GM19438 (cell line): ENCODE data around the gene FAM120A.

Source experiments
- ATAC-seq: cut with Tn5 transposase; IDR thresholded peaks from one replicate; pipeline ENCODE4 v1.9.1; 2021; ENCODE audit warnings: low read depth; ENCODE audit not compliant: unreplicated experiment

Gene FAM120A

DNA sequence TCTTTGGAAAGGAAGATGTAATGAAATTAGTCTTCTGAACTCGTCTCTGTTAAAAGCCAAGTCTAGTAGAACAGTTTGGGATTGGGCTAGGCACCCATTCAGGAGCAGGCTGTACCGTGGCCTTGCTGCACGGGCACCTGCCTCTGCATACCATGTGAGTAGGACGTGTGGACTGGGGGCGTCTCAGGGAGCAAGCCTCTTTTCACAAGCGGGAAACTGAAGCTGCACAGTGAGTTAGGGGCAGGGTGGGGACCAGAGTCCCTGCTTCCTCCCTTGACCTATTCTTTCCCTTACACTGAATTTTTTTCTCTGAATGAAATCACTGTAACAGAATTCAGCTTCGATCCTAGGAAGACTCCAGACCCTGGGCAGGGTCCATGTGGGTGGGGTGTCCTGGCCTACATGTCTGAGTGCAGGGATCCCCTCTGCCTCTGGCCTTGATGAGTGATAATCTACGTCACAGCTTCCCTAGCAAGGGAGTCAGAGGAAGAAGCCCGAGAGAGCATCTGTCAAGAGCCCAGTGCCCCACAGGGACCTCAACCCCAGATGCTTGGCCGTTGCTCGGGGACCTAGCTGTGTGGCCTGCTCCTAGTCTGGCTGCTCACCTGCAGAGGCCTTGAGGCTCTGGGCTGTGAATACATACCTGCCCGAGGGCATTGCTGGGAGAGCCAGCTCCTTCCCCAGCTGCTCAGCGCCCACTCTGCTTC, 140.0 kb downstream of the FAM120A start:
- ATAC-seq, result no peak

DNA sequence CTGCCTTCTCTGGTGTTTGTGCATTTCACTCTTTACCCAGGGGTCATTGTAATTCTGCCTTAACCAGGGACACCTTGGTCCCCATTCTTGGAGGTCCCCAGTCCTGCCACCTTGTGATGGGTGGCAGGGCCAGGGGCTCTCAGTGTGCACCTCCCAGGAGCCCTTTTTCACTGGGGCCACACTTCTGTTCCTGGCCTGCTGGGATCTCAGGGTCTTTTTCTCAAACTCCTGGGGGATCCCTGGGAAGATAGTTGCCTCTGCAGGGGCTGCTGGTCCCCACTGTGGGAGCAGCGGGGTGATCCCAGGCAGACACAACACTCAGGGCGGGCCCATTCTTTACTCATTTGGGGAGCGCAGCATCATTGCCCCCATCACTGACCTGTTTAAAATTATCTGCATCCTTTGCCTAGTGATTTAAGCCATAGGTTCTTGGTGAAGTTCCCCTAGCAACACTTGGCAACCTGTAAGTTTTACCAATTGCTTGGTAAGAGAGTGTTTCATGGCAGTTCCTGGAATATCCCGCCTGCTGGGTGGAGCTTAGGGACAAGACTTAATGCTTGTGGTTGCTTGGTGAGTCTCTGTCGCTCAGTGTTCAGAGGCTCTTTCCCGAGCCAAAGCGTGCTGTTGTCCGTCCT, 140.6 kb downstream of the FAM120A start:
- no peak for ATAC-seq

DNA sequence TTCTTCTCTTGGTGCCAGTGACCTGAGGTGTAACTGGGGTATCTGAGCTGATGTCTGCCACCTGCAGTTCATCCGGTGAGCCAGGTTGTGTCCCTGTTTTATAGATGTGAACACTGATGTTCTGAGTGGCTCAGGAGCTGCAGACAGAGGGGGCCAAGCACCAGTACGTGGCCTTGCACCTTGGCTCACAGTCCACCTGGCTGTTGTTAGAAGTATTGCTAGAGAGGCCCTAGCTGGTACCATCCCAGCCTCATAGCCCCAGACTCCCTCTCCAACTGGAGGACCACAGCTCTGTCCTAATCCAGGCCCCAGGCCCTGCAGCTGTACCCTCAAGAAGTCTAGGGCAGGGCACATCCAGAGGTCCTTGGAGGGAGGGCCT, 141.1 kb downstream of the FAM120A start:
- no peak for ATAC-seq

DNA sequence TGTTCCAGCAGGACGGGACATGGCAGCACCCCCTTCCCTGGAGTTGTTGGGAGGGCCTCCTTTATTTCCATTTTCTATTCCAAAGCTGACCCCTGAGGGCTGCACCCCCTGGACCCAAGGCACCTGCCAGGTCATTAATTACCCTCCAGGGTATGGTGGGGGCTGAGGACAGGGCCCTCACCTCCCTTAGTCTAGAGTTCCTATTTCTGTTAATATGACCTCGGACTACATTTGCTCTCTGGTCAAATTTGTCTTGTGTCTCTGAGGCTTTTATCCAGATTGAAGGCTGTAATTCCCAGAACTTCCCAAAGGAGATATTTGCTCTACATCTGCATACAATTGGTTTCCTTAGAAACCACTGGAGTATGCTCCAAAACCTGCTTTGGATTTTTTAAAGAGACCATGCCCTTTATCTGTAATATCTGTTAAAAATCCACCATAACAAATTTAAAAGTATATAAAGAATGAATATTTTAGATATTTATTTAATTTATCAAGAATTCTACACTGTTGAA, 141.7 kb downstream of the FAM120A start:
- no peak for ATAC-seq

DNA sequence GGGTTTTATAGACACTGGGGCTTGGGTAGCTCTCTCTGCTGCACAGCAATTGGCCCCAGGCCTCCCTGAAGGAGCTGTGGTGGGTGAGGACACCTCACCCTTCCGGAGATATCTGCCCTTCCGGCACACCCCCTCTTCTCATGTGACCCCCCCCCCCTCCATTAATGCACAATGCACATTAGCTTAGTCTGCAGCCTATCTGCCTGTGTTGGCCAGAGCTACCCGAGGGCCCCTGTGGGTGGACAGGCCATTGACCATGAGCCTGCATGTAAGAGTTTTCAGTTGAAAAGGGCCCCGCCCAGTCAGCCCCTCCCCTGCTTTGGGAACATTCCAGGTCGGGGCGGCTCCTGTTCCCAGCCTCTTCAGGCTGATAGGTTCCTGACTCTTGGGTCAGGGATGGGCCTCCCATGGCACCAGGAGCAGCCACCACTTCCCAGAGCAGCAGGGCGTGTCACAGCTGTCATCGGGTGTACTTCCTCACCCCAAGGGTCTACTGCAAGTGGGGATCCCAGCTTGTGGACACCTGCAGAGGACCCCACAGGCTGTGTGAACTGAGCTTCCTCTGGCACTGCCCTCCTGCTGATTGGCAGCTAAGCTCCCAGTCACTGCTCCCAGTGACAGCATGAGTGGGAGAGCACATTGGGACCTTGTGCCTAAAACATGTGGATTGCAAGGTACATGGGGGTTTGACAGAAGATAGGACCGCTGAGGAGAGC, 142.7 kb downstream of the FAM120A start:
- ATAC-seq, result no peak

DNA sequence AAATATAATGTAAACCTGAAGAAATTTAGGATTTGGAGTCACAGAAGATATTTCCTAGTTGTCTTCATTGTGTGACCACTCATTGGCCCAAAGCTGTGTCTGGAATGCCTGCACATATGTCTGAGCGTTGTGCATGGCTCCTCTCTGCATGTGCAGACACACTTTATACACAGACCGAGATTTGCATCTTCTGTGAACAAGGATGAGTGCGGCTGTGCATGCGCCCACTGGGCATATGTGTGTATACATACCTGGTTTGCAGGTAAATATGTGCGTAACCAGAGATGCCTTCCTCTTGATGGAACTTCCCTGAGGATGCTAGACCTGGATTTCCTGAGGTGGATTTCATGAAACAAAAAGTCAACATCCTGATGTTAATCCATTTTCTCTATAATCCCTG, 144.0 kb downstream of the FAM120A start:
- ATAC-seq, result no peak

DNA sequence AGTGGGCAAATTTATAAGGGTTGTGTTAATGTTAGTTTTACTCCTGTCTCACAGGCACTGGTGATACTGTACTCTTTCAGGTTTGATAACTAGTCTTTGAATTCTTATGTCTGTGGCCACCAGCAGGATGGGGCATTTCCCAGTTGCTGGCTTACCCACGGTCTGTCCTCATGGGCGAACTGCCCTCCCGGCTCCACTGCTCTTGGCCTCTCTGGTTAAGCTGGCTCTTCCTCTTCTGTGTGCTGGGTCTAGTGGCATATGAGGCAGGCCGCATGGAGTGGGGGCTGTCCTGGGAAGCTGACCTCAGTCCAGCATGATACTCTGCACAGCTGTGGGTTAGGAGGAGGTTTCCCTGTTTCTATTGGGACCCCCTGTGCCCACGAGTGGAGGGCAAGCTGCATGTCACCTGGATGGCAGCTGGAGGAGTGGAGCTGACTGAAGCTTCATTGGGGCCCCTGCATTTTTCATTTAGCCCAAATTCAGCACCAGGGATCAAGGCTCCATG, 144.4 kb downstream of the FAM120A start:
- no peak for ATAC-seq

DNA sequence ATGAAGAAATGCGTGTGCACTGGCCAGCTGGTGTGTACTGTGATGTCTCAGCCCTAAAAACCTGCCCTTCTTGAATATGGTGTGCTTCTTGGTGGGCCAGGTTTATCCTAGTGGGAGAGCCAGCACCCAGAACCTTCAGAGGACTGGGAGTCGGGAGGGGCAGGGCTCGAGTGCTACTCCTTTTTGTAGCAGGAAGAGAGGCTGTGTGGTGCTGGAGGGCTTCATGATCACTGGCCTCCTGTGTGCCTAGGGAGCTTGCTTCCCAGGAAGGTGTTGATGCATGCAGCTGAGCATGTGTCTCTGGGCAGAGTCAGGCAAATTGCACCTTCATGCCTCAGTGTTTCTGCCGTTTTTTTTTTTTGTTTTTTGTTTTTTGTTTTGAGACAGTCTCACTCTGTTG, 144.9 kb downstream of the FAM120A start:
- no peak for ATAC-seq

DNA sequence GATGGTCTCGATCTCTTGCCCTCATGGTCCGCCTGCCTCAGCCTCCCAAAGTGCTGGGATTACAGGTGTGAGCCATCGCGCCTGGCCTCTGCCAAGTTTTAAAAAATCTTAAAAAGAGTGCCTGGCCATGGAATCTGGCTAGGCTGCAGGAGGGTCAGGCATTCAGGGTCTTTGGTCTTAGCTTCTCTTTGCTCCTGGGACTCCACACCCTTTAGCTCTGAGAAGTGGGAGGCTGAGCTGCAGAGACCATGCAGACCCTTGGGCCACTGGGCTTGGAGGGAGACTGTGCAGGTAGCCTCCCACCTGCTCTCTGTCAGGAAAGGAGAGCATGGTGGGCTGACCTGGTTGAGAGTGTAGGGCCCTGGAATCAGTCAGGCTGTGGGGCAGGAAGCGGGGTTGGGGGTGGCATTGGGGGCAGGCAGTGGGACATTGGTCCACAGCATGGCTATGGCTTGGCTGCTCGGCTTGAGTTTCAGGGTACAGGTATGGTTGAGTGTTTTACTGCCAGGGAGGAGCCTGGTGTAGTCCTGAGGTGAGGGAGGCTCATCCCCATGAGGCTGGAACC, 145.7 kb downstream of the FAM120A start:
- ATAC-seq, result no peak

DNA sequence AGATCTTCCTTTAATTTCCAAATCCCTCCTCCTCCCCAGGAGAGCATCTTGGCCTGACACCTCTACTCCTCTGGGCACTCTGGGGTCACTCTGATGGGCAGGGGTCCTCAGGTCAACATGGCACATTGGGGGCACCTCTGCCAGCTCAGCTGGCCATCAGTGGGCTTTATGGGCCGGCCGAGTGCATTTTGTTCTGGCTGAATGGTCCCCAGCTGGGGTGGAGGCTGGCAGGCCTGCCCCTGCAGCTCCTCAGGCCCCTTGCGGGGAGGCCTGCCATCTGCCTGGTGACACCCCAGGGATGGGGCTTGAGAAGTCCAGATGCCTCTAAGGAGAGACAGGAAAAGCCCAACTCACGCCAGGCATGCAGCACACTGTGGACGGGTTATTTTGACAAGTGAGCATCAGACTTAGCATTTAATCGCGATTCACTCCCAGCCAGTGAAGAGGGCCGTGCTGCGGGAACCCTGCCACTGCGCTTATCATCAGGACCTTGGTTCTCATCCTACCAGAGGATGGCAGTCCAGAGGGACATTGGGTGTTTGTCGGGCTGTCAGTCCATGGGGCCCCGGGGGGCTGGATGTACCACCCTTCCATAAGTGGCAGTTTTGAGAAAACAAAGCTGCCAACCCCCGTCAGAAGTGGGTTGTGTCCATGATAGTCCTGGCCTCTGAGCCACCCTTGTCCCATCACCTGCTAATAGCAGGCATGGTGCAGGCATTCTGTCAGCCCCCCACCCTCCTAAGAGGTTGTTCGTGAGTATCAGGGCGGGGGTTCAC, 146.6 kb downstream of the FAM120A start:
- ATAC-seq, result no peak

DNA sequence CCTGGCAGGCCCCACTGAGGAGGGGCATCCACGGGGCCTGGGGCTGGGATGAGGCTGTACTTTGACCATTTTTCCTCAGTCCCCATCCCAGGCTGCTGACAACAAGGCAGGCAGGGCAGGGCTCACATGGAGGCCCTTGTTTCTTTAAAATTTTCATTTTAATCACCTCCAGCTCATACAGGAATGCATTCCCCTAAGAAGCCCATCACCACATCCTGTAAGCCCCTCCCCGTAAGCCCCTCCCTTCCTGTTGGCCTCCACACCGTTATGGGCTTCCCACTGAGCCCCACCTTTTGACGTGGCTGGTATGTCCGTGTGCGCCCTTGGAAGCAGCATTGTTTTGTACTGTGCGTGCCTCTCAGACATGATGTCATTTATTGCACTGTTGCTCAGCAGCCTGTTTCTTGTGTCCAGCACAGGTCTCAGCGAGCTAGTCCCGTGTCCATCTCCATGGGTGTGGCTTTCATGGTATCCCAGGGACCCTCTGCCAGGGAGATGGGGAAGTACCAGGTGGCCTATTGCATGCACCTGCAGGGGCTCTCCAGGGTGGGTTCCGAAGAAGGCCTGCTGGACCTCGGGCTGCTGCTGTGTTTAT, 147.3 kb downstream of the FAM120A start:
- ATAC-seq, result no peak

DNA sequence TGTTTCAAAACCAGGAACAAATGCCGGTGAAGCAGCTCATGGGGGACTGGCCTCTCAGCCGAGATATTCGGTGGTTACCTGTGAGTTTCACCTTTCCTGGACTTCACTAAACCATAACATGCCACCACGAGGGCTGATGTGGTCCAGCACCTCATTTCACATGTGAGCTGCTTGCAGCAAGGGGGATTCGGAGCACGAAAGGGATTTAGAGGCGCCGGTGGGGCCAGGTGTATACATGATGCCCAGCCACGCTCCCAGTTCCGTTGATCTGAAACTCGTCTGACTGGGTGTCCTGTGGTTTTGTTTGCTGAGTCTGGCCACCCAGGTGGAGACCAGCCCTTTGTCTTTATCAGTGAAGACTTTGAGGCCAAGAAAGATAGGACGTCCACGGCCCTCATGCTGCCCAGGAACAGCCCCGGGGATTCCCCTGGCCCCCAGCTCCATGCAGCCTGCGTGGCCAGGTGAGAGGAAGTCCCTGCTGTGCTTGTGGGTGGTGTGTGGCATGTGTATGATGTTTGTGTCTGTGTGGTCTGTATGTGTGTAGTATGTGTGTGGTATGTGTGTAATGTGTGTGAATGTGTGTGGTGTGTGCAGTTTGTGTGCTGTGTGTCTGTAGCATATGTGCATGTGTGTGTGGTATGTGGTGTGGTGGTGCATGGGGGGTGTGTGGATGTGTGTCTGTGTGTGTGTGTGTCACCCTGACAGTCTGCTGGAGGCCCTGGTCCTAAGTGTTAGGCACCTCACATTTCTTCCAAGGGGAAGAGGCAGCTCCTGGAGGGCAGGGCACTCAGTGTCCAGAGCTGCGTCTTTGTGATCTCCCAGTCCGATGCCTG, 148.3 kb downstream of the FAM120A start:
- no peak for ATAC-seq

DNA sequence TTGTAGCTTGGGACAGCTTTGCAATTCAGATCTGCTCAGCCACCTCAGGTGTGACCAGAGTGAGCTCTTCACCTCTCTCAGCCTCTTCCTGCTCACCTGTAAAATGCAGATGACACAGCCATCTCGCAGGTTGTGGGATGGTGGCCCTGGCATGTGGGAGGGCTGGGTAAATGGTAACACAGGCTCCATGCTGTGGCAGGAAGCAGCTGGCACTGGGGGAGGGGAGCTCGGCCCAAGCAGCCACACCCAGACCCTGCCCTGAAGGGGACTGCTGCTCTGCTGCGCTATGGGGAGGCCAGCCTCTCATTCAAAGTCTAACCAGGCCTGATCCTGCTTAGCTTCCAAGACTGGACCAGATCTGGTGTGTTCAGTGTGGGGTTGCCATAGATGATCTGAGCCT, 149.0 kb downstream of the FAM120A start:
- ATAC-seq, result no peak

DNA sequence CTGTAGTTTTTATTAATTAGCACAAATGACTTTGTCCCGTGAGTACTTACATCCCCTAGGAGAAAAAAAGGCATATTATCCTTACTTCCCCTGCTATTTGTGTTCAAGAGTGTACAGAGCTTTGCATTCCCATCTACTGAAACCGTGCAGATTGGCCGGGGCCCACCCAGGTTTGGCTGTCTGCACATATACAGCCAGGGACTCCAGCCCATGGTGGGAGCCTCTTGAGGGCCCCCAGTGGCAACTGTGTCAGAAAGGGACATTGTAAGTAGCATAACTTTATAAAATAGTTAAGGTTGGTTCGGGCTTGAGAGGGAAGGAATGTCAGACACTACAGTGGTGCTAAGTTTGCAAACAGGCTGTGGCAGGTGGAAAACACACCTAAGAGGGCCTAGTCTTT, 149.6 kb downstream of the FAM120A start:
- no peak for ATAC-seq

DNA sequence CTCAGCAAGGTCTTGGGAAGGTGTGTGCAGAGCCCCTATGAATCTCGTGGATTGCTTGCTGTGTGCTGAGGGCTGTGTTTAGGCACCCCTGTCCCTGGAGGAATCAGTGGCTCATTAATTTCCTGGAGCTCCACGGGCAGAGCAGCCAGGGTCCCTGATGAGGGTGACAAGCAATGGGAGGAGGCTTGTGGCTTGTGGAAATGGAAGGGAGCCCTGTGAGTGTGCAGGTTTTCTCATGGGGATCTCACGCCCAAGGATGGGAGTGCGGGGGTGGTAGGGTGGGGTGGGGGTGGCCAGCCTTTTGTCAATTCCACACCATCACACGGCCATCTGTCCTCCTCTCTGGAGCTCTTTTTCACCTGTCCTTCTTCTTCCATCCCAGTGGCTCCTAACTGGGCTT, 150.2 kb downstream of the FAM120A start:
- no peak for ATAC-seq

DNA sequence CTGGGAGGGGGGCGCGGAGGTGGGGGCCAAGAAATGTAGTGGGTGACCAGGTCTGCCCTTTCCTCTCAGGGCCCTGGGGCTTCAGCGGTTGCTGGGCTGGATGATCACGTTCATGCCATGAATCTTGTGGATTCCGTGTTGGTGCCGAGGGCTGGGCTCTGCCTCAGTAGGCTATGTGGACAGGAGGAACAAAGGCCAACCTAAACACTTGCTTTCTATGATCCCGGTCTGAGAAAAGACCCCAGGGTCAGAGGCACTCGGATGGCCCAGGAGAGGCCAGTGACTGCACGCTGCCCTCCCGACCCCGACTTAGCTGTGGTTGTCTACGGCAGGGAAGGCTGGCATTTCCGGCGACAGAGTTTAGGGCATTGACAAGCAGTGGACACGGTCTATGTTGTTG, 151.5 kb downstream of the FAM120A start:
- no peak for ATAC-seq

DNA sequence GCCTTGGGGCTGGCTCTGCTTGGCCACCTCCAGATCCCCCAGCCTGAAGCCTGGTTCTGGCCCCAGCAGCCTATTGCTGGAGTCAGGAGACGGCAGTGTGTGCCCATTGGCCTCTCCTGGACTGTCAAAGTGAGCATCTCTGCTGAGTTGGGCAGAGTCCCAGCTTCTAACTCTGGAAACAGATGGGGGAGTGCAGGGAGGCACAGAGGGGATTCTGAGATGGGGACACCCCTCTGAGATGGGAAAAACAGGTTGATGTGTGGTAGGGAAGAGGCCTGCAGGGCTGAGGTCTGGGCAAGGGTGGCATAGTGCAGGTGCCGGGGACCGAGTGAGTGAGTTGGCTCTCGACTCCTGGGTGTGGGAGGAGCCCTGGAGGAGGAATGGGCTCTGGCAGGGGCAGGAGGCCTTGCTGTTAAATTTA, 152.4 kb downstream of the FAM120A start:
- no peak for ATAC-seq

DNA sequence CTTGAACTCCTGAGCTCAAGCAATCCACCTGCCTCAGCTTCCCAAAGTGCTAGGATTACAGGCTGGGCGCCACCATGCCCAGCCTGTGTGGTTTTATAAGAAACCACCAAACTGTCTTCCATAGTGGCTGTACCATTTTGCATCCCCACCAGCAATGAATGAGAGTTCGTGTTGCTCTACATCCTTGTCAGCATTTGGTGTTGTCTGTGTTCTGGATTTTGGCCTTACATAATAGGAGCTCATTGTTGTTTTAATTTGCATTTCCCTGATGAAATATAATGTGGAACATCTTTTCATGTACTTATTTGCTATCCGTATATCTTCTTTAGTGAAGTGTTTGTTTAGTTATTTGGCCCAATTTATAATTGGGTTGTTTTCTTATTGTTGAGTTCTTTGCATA, 154.7 kb downstream of the FAM120A start:
- no peak for ATAC-seq

DNA sequence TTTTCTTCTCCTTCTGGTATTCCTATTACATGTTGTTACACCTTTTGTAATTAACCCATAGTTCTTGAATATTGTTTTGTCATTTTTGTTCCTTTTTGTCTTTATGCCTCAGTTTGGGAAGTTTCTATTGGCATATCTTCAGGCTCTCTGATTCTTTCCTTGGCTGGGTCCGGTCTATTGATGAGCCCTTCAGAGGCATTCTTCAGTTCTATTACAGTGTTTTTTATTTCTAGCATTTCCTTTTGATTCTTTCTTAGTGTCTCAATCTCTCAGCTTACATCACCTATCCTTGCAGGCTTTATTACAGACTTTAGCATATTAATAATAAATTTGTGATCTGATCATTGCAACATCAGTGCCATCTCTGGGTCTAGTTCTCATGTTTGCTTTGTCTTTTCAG, 158.7 kb downstream of the FAM120A start:
- no peak for ATAC-seq
